Bone marrow (tissue), 2 donors: Measurements from ENCODE around the gene UBE2H.
"Not testable (repeated sequence)": the region's sequence is repeated elsewhere in the genome, so short reads cannot be mapped to it uniquely, and the experiment has no call there.

Experiments used
- DNase-seq, 2 donors: peaks; one replicate each; lab custom pipeline; 2025; lab: John Stamatoyannopoulos, UW

Gene UBE2H

GRCh38 chr7:129823143-129823542 is 129.6 kb downstream of the UBE2H start:
- DNase-seq = not testable (repeated sequence)

- no peak for DNase-seq
These were observed 131.3 kb downstream of the UBE2H start for GRCh38 chr7:129821476-129821875.

- no peak for DNase-seq
These were observed 136.0 kb downstream of the UBE2H start for GRCh38 chr7:129816742-129817141.

- no peak for DNase-seq
These were observed 144.9 kb downstream of the UBE2H start for GRCh38 chr7:129807863-129808262.

GRCh38 chr7:129804890-129805719 is 147.7 kb downstream of the UBE2H start:
- DNase-seq = no peak

GRCh38 chr7:129804111-129804889 is 148.5 kb downstream of the UBE2H start:
- DNase-seq = no peak

DNA sequence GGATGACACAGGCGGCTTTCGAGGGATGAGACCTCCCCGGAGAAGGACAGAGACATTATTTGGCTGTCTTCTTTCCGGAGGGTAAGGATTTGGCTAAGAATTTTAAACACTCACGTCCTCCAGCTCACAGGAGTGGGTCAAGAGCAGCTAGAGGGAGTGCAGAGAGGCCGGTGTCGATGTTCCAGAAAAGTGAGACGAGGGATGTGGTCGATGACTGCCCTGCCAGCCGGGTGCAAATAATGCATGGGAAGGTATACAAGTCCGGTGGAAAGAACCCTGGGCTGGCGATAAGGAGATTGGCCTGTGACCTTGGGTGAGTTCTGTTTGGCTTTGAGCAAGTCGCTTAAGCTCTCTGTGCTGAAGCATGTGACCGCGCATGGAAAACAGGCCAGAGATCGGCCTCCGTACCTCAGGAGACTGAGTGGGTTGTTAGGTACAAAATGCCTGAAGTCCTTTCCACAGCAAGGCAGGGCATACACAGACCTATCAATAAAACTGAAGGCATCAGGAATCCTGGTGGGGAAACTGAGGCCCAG is 149.1 kb downstream of the UBE2H start:
- DNase-seq = no peak

GRCh38 chr7:129801882-129802281 is 150.9 kb downstream of the UBE2H start:
- DNase-seq = no peak

GRCh38 chr7:129800901-129801300 is 151.9 kb downstream of the UBE2H start:
- DNase-seq = no peak

GRCh38 chr7:129799350-129799955 is 153.3 kb downstream of the UBE2H start:
- no peak for DNase-seq

DNA sequence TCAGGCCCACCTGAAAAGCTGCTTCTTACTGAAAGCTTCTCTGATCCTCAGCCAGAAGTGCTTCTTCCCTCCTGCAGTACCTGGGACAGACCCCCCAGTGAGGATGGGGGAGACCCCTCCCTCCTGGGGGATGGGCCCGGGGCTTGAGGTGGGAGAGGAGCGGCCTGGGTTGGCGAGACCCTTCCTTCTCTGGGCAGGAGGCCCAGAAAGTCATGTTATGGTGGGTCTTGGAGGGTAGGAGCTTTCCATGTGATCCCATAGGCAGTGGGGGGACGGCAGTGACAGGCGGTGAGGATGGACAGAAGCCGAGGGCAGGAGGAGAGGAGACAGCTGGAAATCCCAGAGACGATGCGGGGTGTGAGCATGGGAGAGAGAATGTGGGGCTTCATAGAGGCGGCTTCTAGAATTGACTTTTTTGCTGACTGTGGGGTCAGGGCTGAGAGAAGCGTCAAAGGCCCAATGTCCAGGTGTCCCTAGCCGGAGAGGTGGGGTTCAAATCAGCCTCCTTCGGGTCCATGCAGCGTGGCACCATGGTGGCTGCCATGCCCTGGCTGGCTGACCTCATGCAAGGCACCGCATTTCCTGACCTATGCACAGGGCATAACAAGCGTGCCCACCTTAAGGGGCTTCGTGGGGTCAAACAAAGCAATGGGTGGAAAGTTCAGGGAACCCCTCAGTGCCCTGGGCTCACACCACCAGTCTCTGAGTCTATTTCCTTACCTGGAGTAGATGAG is 154.0 kb downstream of the UBE2H start:
- no peak for DNase-seq

- DNase-seq = no peak
These were observed 155.5 kb downstream of the UBE2H start for GRCh38 chr7:129797214-129797789.

DNA sequence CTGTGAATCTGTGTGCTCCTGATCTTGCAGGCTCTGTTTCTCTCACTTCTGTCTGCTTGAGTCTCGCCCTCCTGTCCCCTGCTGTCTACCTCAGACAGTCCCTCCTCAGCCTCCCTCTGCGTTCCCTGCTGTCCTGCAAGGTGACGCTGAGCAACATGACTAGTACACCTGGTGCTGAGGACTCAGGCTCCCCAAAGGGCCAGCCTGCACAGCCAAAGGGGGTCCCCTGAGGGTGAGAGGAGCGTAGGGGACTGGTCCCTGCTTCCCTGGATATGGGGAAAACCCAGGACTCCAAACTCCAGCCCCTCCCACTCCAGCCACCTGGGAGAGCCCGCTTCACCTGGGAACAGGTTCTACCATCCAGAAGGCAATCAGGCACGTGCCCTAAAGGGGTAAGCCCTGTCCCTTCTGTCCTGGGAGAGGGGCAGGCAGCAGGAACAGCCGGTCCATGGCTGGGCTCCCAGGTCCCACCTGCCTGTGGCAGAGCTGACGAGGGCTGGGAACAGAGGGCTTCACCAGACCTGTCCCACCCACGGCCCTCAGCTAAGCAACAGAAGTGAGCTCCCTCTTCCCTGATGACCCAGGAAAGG is 156.5 kb downstream of the UBE2H start:
- DNase-seq = no peak

GRCh38 chr7:129794461-129794860 is 158.3 kb downstream of the UBE2H start:
- not testable (repeated sequence) for DNase-seq

DNA sequence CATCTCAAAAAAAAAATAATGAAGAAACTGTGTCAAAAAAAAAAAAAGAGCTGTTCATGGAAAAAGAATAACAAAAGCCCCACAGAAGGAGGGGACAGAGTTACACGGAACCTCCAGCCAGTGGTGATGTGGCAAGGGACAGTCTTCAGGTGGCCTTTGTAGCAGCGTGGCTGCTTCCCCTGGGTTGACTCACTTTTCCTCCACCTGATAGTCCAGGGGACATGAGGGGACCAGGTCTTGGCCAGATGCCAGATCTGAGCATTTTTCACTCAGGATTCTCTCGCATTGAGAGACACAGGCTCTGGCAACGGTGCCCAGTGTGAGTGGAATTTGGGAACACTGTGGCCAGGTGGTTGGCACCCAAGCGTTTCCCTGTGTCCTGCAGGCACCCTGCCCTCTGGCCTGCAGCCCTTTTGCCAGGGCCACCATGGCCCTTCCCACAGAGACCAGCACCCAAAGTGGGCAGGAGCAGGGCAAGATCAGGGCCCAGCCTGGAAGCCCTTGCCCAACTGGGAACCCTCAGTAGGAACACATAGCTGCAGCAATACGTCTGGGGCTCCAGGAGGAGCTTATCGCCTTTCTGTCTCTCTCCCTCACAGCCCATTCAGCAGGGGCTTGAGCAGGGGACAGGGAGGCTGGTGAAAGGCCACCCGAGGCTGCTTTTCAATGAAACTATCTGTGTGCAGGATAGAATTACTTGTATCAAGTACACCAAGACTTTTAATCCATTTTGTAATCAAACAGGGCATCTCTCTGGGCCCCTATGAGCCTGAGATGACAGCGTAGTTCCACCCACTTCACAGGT is 159.1 kb downstream of the UBE2H start:
- DNase-seq = no peak

- DNase-seq = no peak
These were observed 160.0 kb downstream of the UBE2H start for GRCh38 chr7:129792721-129793120.

GRCh38 chr7:129790136-129790535 is 162.6 kb downstream of the UBE2H start:
- no peak for DNase-seq

- no peak for DNase-seq
These were observed 163.1 kb downstream of the UBE2H start for GRCh38 chr7:129789652-129790051.

DNA sequence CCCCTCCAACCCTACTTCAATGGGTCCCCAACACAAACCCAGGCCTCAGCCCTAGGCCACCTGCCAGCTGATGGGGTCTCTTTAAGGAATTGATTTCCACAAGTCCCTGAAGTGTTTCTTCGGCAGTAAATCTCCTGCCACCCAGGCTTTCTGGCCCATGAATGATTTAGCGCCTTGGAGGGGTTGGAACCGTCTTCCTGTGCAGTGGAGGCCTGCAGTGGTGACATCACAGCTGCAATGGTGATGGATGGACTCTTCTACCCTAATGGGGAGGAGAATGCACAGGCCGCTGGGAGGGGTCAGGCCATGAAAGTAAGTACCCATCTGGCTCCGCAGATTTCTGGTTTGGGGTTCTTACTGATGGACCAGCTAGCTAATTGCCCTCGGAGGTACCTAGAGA is 163.8 kb downstream of the UBE2H start:
- DNase-seq = no peak
